ENCODE data around the gene NSUN5. TPM values are rescaled to one million over a fixed set of nuclear protein-coding genes. Genes with fewer than 3 reads are reported as not detected.
"Not testable (repeated sequence)": the region's sequence is repeated elsewhere in the genome, so short reads cannot be mapped to it uniquely, and the experiment has no call there.

NSUN5 gene
- total RNA-seq, 1 experiment from 2014 or later = 73.4 TPM

- Mint-ChIP-seq H3K4me1 (ENCODE audit: low read depth, unreplicated experiment) (peaks cover 19% of the 10 kb centered on the region), H3K4me3 (ENCODE audit: unreplicated experiment) (no peak overlapping the region), H3K9me3 (ENCODE audit: unreplicated experiment) (no peaks in the 10 kb centered on the region), H3K36me3 (ENCODE audit: insufficient read depth, unreplicated experiment) (peaks cover 50% of the 10 kb centered on the region), H3K27me3 (ENCODE audit: insufficient read depth, unreplicated experiment) (no peaks in the 10 kb centered on the region), H3K27ac (ENCODE audit: unreplicated experiment) (no peak overlapping the region)
- Histone ChIP-seq H3K36me3 (ENCODE audit: control insufficient read depth, insufficient read depth, low read length) (no peaks in the 10 kb centered on the region), H3K27me3 (replicated peaks; ENCODE audit: control insufficient read depth, insufficient read depth, low read length) (no peaks in the 10 kb centered on the region), H3K4me3 (ENCODE audit: low read depth, low read length) (no peak overlapping the region), H3K9me3 (no peaks in the 10 kb centered on the region), H3K4me1 (no peaks in the 10 kb centered on the region)
- no TSS peak for BruUV-seq (replicated peaks)
- ChIA-PET CTCF (no interaction called here), POLR2A (no interaction called here)
- intact Hi-C loops (cut with micrococcal nuclease; ENCODE audit: unreplicated experiment) = no loop called here
- peak in 1 of 2 experiments; percentile 3 for DNase-seq
- no peak for TF ChIP-seq CTCF (IDR thresholded peaks at IDR 0.05; ENCODE audit: insufficient read depth in 1 of 2, low read depth in 1 of 2, low read length in 1 of 2, severe bottlenecking in 1 of 2, unreplicated experiment in 1 of 2)
Observed at GRCh38 chr7:73303546-73303945, 5.1 kb downstream of the NSUN5 start.

- DNase-seq; H3K27me3 Mint-ChIP-seq (ENCODE audit: insufficient read depth, unreplicated experiment); H3K4me3 ChIP-seq (ENCODE audit: low read depth, low read length); H3K9me3 ChIP-seq; BruUV-seq (replicated peaks); H3K36me3 ChIP-seq (ENCODE audit: control insufficient read depth, insufficient read depth, low read length); H3K27ac Mint-ChIP-seq (ENCODE audit: unreplicated experiment); CTCF ChIA-PET; H3K4me3 Mint-ChIP-seq (ENCODE audit: unreplicated experiment); POLR2A ChIA-PET; H3K27me3 ChIP-seq (replicated peaks; ENCODE audit: control insufficient read depth, insufficient read depth, low read length); H3K4me1 ChIP-seq; intact Hi-C loops (cut with micrococcal nuclease; ENCODE audit: unreplicated experiment); H3K9me3 Mint-ChIP-seq (ENCODE audit: unreplicated experiment): not testable (repeated sequence)
- peaks cover 43% of the 10 kb centered on the region for H3K36me3 Mint-ChIP-seq (ENCODE audit: insufficient read depth, unreplicated experiment)
- peaks cover 15% of the 10 kb centered on the region for H3K4me1 Mint-ChIP-seq (ENCODE audit: low read depth, unreplicated experiment)
Observed at GRCh38 chr7:73302846-73303245, 5.8 kb downstream of the NSUN5 start.

- BruUV-seq (replicated peaks); H3K27me3 Mint-ChIP-seq (ENCODE audit: insufficient read depth, unreplicated experiment); H3K36me3 ChIP-seq (ENCODE audit: control insufficient read depth, insufficient read depth, low read length); intact Hi-C loops (cut with micrococcal nuclease; ENCODE audit: unreplicated experiment); H3K4me1 ChIP-seq; DNase-seq; H3K27me3 ChIP-seq (replicated peaks; ENCODE audit: control insufficient read depth, insufficient read depth, low read length); CTCF ChIA-PET; H3K9me3 ChIP-seq; H3K4me3 ChIP-seq (ENCODE audit: low read depth, low read length); H3K4me3 Mint-ChIP-seq (ENCODE audit: unreplicated experiment); H3K27ac Mint-ChIP-seq (ENCODE audit: unreplicated experiment); H3K4me1 Mint-ChIP-seq (ENCODE audit: low read depth, unreplicated experiment); POLR2A ChIA-PET; H3K9me3 Mint-ChIP-seq (ENCODE audit: unreplicated experiment): not testable (repeated sequence)
- H3K36me3 Mint-ChIP-seq (ENCODE audit: insufficient read depth, unreplicated experiment) = peaks cover 28% of the 10 kb centered on the region
Observed at GRCh38 chr7:73301108-73301507, 7.5 kb downstream of the NSUN5 start.

- H3K36me3 ChIP-seq (ENCODE audit: control insufficient read depth, insufficient read depth, low read length); H3K9me3 ChIP-seq; H3K27me3 ChIP-seq (replicated peaks; ENCODE audit: control insufficient read depth, insufficient read depth, low read length); BruUV-seq (replicated peaks); H3K27ac Mint-ChIP-seq (ENCODE audit: unreplicated experiment); intact Hi-C loops (cut with micrococcal nuclease; ENCODE audit: unreplicated experiment); H3K4me1 Mint-ChIP-seq (ENCODE audit: low read depth, unreplicated experiment); CTCF ChIA-PET; H3K27me3 Mint-ChIP-seq (ENCODE audit: insufficient read depth, unreplicated experiment); H3K4me3 Mint-ChIP-seq (ENCODE audit: unreplicated experiment); H3K4me1 ChIP-seq; POLR2A ChIA-PET; DNase-seq; H3K9me3 Mint-ChIP-seq (ENCODE audit: unreplicated experiment); H3K4me3 ChIP-seq (ENCODE audit: low read depth, low read length): not testable (repeated sequence)
- H3K36me3 Mint-ChIP-seq (ENCODE audit: insufficient read depth, unreplicated experiment) = peaks cover 18% of the 10 kb centered on the region
Observed at GRCh38 chr7:73299812-73300211, 8.8 kb downstream of the NSUN5 start.

GRCh38 chr7:73297706-73298105 is 10.9 kb downstream of the NSUN5 start:
- not testable (repeated sequence) for H3K27me3 Mint-ChIP-seq (ENCODE audit: insufficient read depth, unreplicated experiment); H3K27me3 ChIP-seq (replicated peaks; ENCODE audit: control insufficient read depth, insufficient read depth, low read length); BruUV-seq (replicated peaks)

GRCh38 chr7:73297235-73297634 is 11.4 kb downstream of the NSUN5 start:
- H3K4me1 Mint-ChIP-seq (ENCODE audit: low read depth, unreplicated experiment); H3K9me3 Mint-ChIP-seq (ENCODE audit: unreplicated experiment); intact Hi-C loops (cut with micrococcal nuclease; ENCODE audit: unreplicated experiment); H3K36me3 Mint-ChIP-seq (ENCODE audit: insufficient read depth, unreplicated experiment); CTCF ChIA-PET; POLR2A ChIA-PET; H3K36me3 ChIP-seq (ENCODE audit: control insufficient read depth, insufficient read depth, low read length); H3K27me3 Mint-ChIP-seq (ENCODE audit: insufficient read depth, unreplicated experiment); H3K4me1 ChIP-seq; H3K4me3 Mint-ChIP-seq (ENCODE audit: unreplicated experiment); DNase-seq; H3K9me3 ChIP-seq; H3K4me3 ChIP-seq (ENCODE audit: low read depth, low read length); H3K27me3 ChIP-seq (replicated peaks; ENCODE audit: control insufficient read depth, insufficient read depth, low read length); H3K27ac Mint-ChIP-seq (ENCODE audit: unreplicated experiment): not testable (repeated sequence)
- BruUV-seq (replicated peaks) = TSS peak; percentile 52

More at GRCh38 chr7:73297706-73298105, 10.9 kb downstream of the NSUN5 start:
- H3K4me3 Mint-ChIP-seq (ENCODE audit: unreplicated experiment); H3K36me3 Mint-ChIP-seq (ENCODE audit: insufficient read depth, unreplicated experiment); H3K4me1 ChIP-seq; intact Hi-C loops (cut with micrococcal nuclease; ENCODE audit: unreplicated experiment); H3K9me3 ChIP-seq; CTCF ChIA-PET; H3K4me3 ChIP-seq (ENCODE audit: low read depth, low read length); DNase-seq; POLR2A ChIA-PET; H3K27ac Mint-ChIP-seq (ENCODE audit: unreplicated experiment); H3K4me1 Mint-ChIP-seq (ENCODE audit: low read depth, unreplicated experiment); H3K36me3 ChIP-seq (ENCODE audit: control insufficient read depth, insufficient read depth, low read length); H3K9me3 Mint-ChIP-seq (ENCODE audit: unreplicated experiment): not testable (repeated sequence)

- POLR2A ChIA-PET; intact Hi-C loops (cut with micrococcal nuclease; ENCODE audit: unreplicated experiment): not testable (repeated sequence)
Observed at GRCh38 chr7:73277210-73277609, 31.4 kb downstream of the NSUN5 start.

More at GRCh38 chr7:73277210-73277609, 31.4 kb downstream of the NSUN5 start:
- H3K4me1 ChIP-seq; H3K27me3 Mint-ChIP-seq (ENCODE audit: insufficient read depth, unreplicated experiment); H3K9me3 ChIP-seq; H3K4me1 Mint-ChIP-seq (ENCODE audit: low read depth, unreplicated experiment); H3K9me3 Mint-ChIP-seq (ENCODE audit: unreplicated experiment); BruUV-seq (replicated peaks); H3K36me3 Mint-ChIP-seq (ENCODE audit: insufficient read depth, unreplicated experiment); CTCF ChIA-PET; H3K27me3 ChIP-seq (replicated peaks; ENCODE audit: control insufficient read depth, insufficient read depth, low read length); H3K27ac Mint-ChIP-seq (ENCODE audit: unreplicated experiment); H3K36me3 ChIP-seq (ENCODE audit: control insufficient read depth, insufficient read depth, low read length); H3K4me3 ChIP-seq (ENCODE audit: low read depth, low read length); DNase-seq; H3K4me3 Mint-ChIP-seq (ENCODE audit: unreplicated experiment): not testable (repeated sequence)
